Effector memory CD4-positive, alpha-beta T cell (primary cell): ENCODE results near the gene SMOC1.

Experiments
- DNase-seq, 3 donors: peaks; one replicate each; pipeline ENCODE4 v3.0.0-alpha.2; 2020
- H3K27ac ChIP-seq: 2 replicates; pipeline ENCODE4 v1.7.0; 2013; ENCODE audit warnings: mild to moderate bottlenecking, low read length, moderate library complexity; ENCODE audit not compliant: insufficient read depth, poor library complexity, severe bottlenecking
- H3K27me3 ChIP-seq: replicated peaks from 2 replicates; pipeline ENCODE4 v1.7.0; 2013; ENCODE audit warnings: mild to moderate bottlenecking, low read length; ENCODE audit not compliant: insufficient read depth, control insufficient read depth, poor library complexity, severe bottlenecking
- H3K36me3 ChIP-seq: 2 replicates; pipeline ENCODE4 v1.7.0; 2013; ENCODE audit warnings: mild to moderate bottlenecking, low read length, moderate library complexity; ENCODE audit not compliant: control insufficient read depth, insufficient read depth
- H3K4me1 ChIP-seq: 2 replicates; pipeline ENCODE4 v1.7.0; 2013; ENCODE audit warnings: low read length, mild to moderate bottlenecking; ENCODE audit not compliant: control insufficient read depth, insufficient read depth, poor library complexity, severe bottlenecking
- H3K4me3 ChIP-seq: 2 replicates; pipeline ENCODE4 v1.7.0; 2013; ENCODE audit warnings: low read length, low read depth, mild to moderate bottlenecking; ENCODE audit not compliant: insufficient read depth, poor library complexity, severe bottlenecking
- H3K9me3 ChIP-seq: 2 replicates; pipeline ENCODE4 v1.7.0; 2013; ENCODE audit warnings: mild to moderate bottlenecking, low read length, moderate library complexity; ENCODE audit not compliant: control insufficient read depth

Gene SMOC1

GRCh38 chr14:69878251-69878650, 965 bp upstream of the SMOC1 start:
- no peaks in the 10 kb centered on the region for H3K27me3 ChIP-seq
- H3K9me3 ChIP-seq: no peaks in the 10 kb centered on the region

DNA sequence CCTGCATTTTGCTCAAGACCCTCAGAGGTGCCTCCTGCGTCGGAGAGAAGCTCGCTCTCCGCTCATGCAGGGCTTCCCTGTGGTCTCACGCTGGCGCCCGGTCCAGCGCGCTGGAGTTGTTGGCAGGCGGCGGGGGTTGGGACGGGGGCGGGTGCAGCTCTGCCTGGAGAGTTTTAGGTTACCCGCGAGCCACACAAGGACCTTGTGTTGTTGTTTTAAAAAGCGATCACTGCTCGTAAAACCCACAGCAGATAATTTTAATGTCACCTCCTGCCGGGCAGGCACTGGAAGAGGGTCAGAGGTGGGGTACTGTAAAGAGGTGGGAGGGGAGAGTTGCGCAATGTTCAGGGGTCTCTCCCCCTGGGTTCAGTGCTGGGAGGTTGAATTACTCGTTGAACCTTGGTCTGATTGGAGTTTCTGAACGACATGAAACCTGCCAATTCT, 850 bp downstream of the SMOC1 start:
- DNase-seq: no peak
- Histone ChIP-seq H3K4me3 (no peak overlapping the region), H3K27ac (no peak overlapping the region), H3K27me3 (no peaks in the 10 kb centered on the region), H3K9me3 (no peaks in the 10 kb centered on the region), H3K36me3 (no peaks in the 10 kb centered on the region), H3K4me1 (peaks cover 3% of the 10 kb centered on the region)

More at GRCh38 chr14:69878251-69878650, 965 bp upstream of the SMOC1 start:
- no peaks in the 10 kb centered on the region for H3K36me3 ChIP-seq
- peaks cover 3% of the 10 kb centered on the region for H3K4me1 ChIP-seq
- no peak overlapping the region for H3K27ac ChIP-seq
- no peak for DNase-seq
- H3K4me3 ChIP-seq: no peak overlapping the region

DNA sequence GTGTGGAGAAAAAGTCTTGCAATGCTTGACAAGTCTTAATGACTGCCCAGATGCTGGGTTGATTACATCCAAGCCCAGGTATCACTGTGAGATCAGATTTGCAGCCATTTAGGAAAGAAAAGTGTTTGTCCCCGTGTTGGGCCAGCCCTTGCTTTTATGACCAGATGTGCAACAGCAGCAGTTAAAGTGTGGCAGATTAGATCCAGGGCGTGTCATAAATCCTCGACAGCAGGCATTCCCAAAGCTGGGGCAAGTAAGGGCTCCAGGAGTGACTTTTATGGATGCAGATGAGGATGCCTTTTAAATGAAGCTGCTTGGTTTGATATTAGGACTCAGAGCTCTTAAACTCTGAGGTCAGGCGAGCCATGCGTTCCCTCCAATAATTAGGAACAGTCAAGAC, 1.7 kb downstream of the SMOC1 start:
- Histone ChIP-seq H3K9me3 (no peaks in the 10 kb centered on the region), H3K27me3 (no peaks in the 10 kb centered on the region), H3K27ac (no peak overlapping the region), H3K4me1 (peaks cover 3% of the 10 kb centered on the region), H3K4me3 (no peak overlapping the region), H3K36me3 (no peaks in the 10 kb centered on the region)
- no peak for DNase-seq

GRCh38 chr14:69882116-69882864, 3.1 kb downstream of the SMOC1 start:
- H3K4me3 ChIP-seq: no peak overlapping the region
- no peak for DNase-seq
- H3K27ac ChIP-seq: no peak overlapping the region
- H3K4me1 ChIP-seq: peaks cover 3% of the 10 kb centered on the region
- no peaks in the 10 kb centered on the region for H3K27me3 ChIP-seq
- no peaks in the 10 kb centered on the region for H3K9me3 ChIP-seq
- H3K36me3 ChIP-seq: no peaks in the 10 kb centered on the region

- no peaks in the 10 kb centered on the region for H3K36me3 ChIP-seq
- no peak for DNase-seq
- no peak overlapping the region for H3K4me3 ChIP-seq
- no peak overlapping the region for H3K27ac ChIP-seq
- H3K27me3 ChIP-seq: no peaks in the 10 kb centered on the region
- H3K4me1 ChIP-seq: peaks cover 3% of the 10 kb centered on the region
- no peaks in the 10 kb centered on the region for H3K9me3 ChIP-seq
These were observed 3.7 kb downstream of the SMOC1 start for GRCh38 chr14:69882915-69883314.

DNA sequence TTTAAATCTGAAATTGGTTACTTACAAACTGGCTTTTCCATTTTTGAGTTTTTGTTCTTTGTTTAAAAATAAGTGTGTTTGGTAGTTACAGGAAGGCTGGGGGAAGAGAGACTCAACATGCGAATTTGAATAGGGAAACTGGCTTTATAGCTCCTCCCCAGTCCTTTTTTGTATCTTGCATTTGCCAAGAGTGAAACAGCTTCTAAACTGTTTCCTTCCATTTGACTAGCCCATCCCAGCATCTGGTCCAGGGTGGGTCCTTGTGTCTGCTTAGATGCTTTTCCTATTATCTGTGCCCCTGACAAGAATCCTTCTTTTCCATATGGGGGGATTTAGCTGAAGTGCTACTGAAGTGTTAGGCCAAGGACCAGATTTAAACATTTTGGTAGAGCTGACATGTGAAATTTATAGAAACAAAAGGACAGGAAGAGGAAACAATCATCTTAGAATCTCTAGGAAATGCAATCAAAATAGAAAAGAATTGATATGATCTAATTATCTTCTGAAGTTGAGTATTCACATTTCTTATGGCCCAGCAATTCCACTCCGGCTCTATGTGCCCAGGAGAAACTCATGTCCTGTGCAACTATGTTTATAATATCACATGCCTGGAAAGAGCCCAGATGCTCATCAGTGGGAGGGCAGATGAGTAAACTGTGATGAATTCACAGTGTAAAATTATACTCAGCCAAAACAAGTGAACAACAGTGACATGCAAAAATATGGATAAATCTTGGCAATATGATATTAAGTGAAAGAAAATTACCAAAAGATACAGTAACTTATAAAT, 7.4 kb downstream of the SMOC1 start:
- no peak overlapping the region for H3K27ac ChIP-seq
- H3K4me3 ChIP-seq: no peak overlapping the region
- H3K9me3 ChIP-seq: no peaks in the 10 kb centered on the region
- no peaks in the 10 kb centered on the region for H3K27me3 ChIP-seq
- H3K36me3 ChIP-seq: no peaks in the 10 kb centered on the region
- DNase-seq: no peak
- no peaks in the 10 kb centered on the region for H3K4me1 ChIP-seq

DNA sequence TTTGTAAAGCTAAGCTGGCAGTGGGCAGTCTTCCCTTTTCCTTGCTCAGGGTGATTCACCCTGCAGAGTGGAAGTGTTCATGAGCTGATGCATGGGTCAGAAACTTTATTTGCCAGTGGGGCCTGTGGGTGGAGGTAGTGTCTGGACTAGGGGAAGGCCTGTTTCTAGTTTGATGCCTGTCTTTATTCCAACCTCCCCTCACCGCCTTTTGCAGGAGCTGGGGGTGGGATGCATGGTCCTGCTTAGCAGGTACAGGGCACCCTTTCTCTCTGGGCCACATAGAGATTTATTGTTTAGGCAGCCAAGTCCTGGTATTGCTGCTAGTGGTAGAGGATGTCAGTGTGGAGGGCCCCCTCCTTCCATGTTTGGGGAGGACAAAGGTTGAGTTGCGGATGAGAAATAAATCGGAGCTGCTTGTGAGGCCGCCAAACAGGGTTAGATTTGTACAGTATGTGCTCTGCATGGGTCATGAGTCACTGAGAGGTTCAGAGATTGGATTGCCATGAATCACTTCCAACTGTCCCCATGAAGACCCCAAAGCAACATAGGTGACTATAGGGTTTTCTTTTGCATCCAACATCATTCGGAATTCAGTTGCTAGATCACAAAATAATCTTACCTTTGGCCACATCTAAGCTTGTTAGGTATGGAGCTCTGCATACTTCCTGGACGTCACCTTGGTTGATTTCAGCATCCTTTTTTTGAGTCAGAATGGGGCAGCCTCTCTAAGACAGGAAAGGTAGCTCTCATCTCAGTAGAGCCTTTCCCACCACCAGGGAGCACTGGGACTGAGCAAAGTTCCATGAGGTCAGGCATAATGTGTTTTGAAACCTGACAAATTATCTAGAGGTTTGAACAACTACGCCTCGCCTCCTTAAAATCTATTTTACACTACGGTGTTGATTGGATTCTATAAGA, 8.8 kb downstream of the SMOC1 start:
- no peak overlapping the region for H3K27ac ChIP-seq
- no peak overlapping the region for H3K4me3 ChIP-seq
- H3K9me3 ChIP-seq: no peaks in the 10 kb centered on the region
- H3K27me3 ChIP-seq: no peaks in the 10 kb centered on the region
- DNase-seq: no peak
- no peaks in the 10 kb centered on the region for H3K4me1 ChIP-seq
- no peaks in the 10 kb centered on the region for H3K36me3 ChIP-seq

DNA sequence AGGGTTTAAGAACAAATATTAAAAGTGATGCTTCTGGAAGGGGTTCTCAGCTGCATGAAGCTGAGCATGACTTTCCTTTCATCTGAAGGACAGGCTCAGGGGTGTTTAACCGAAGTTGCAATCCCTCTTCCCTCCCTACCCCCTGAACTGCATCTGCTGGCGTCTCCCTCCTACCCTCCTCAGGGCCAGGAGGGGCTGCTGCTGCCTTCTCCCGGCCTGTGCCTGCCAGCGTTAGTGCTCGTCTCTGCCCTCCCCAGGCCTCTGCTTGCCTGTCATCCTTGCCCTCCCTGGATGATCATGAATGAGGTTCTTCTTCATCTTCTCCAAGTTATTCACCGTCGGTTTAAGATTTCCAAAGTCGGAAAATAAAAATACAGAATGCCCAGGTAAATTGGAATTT, 12.2 kb downstream of the SMOC1 start:
- no peaks in the 10 kb centered on the region for H3K27me3 ChIP-seq
- no peak for DNase-seq
- H3K27ac ChIP-seq: no peak overlapping the region
- peaks cover under 1% of the 10 kb centered on the region for H3K9me3 ChIP-seq
- H3K36me3 ChIP-seq: no peaks in the 10 kb centered on the region
- H3K4me1 ChIP-seq: no peaks in the 10 kb centered on the region
- no peak overlapping the region for H3K4me3 ChIP-seq

DNA sequence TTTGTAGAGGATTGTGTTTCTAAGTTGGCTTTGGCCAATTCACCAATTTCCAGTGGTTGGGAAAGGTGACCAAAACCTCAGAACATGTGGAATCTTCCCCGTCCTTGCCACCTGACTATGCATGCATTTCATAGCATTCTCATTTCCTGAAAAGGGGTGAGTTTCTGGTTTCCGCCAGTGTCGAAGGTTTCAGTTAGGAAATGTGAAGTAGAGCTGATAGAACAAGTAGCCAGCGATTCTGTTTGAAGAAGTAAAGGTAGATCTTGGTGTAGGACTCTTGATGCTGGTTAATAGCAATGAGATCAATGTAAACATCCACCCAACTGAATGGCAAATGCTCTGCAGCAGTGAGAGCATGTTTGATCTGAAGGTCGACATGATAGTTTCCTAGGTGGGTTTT, 15.9 kb downstream of the SMOC1 start:
- H3K4me3 ChIP-seq: no peak overlapping the region
- no peaks in the 10 kb centered on the region for H3K36me3 ChIP-seq
- no peak for DNase-seq
- H3K4me1 ChIP-seq: no peaks in the 10 kb centered on the region
- H3K9me3 ChIP-seq: peaks cover 5% of the 10 kb centered on the region
- no peak overlapping the region for H3K27ac ChIP-seq
- no peaks in the 10 kb centered on the region for H3K27me3 ChIP-seq
